NCI-H748 (cell line): ENCODE measurements around the gene ETV6.

Experiments used
- DNase-seq: peaks from one replicate; lab custom pipeline; 2025; ENCODE audit not compliant: unreplicated experiment; lab: John Stamatoyannopoulos, UW

ETV6 gene

DNA sequence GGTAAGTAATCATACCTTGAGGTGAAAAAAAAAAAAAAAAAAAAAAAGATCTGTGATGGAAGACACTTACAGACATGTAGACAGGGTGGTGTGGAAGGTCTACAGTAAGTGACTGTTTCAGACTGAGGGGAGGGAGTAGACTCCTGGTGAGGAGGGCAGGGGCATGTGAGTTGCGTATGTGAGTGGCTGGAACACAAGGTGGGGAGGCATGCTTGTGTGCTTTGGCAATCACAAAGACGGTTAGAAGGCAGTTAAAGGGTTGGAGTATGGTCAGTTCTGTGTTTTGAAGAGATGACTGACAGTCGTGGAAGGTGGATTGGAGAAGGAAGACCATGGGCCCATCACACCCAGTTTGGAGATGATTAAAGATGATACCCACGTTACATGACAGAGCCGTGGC is 65.2 kb downstream of the ETV6 start:
- no peak for DNase-seq

DNA sequence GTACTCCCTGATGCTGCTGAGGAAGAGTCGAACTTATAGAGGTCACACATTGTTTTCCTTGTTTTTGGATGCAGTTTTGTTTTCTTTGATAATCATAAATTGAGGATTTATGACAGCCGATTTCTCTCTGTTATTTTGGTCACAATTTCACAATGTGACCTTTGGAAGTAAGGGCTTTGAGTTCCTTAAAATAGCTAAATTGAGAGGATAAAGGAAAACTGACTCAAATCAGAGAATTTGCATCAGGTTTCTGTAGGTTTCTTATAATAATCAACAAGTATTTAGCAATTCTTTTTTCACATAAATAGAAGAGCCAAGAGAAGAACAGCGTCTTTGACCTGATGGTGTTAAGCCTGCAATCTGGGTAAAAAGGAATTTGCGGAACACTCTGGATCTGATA is 66.1 kb downstream of the ETV6 start:
- DNase-seq, result no peak

DNA sequence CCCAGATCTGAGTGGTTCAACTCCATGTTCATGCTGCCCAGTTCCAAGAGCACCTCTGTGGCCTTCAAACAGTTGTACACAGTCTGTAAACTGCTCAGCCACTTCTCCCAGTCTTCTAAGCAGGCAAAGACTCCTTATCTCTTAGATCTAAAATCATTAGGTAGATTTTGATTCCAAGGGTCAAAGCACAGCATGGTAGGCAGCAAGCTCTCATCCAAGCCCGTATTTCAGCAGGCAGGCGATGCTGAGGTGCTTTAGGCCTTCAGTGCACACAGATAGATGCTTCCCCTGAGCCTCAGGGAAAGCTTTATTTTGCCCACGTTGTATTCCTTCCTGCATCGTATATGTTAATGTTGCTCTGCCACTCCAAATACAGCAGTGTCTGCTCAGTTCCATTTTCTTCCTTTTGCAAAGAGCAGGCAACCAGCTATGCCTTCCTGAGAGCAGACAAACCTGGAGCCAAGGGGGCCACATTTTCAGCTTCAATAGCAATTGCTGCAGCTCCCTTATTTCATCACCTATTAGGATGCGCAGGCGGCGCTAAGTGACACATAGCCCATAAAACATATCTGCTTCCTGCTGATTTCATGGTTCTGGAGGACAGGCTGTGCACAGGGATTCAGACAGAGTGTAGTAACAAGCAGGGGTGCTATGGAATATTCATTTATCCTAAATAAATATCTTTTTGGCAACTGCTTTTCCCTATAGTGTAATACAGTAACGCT is 67.5 kb downstream of the ETV6 start:
- peak; percentile 15 for DNase-seq

DNA sequence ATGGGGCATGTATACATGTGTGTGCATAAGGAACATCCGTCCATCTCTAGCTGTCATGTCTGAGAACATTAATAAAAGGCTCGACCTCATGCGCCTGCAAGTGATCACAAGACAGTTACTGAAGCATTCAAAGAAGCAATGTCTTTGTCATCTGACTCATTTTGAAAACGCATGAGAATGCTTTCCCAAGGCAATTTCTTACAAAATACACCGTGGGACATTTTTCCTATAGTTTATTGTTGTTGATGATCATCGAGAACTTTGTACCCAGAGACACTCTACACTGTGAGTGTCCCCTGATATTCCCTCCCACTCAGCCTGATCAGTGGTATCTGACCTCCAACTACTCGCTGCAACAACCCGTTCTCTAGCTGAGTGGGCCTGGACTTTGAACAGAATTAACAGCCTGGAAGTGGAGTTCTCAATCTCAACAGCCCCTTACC is 68.1 kb downstream of the ETV6 start:
- no peak for DNase-seq

DNA sequence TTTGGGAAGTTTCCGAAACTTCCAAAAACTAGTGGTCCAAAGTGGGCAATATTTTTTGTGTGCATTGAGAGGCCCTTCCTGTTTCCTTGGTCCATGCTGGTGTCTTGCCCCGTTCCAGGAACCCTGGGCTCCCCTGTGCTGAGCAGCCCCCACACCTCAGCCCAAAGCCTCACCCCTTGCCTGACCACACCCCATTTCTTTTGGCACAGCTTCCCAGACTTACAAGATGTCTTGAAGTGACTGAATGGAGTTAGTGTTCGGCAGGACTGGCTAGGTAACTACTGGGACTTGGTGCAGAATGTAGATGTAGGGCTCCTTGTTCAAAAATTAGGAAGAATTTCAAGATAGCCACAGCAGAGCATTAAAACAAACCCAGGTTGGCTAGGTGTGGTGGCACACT is 68.6 kb downstream of the ETV6 start:
- DNase-seq, result no peak

DNA sequence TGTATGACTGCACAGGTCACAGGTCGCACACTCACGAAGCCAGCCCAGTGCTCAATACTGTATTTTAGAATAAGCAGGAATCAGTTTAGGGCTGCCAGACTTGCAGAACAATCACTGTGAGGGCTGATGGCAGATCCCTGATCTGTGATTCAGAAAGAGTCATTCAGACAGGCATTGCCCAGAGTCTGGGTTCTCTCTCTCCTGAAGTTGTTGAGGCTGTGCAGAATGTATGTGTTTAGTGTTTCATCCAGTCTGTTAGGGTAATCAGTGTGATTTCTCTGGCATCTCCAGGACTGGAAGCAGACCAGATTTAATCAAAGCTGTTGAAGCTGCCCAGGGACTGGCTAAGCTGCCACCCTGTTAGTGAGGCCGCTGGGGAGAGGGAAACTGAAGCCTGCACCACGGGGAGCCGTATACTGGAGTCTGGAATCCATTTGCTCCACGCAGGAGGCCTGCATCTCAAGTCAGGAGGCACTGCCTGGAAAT is 69.3 kb downstream of the ETV6 start:
- no peak for DNase-seq

DNA sequence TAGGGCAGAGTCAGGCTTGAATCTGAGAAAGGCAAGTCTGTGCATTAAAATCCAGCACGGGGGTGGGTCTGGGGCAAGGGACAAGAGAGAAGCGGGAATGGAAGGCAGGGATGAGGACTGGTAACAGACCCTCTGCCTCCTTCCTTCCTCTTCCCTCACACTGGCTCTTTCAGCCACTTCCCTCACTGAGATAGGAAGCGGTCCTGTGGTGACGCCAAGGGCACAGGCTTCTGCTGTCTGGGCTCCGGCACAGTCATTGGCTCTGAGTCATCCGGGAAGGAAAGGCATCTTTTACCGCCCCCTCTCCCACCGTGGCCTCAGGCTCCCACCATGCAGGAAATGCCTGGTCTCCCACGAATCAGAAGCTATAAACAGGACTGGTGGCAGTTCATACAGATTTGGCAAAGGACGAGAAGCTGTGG is 70.2 kb downstream of the ETV6 start:
- no peak for DNase-seq

DNA sequence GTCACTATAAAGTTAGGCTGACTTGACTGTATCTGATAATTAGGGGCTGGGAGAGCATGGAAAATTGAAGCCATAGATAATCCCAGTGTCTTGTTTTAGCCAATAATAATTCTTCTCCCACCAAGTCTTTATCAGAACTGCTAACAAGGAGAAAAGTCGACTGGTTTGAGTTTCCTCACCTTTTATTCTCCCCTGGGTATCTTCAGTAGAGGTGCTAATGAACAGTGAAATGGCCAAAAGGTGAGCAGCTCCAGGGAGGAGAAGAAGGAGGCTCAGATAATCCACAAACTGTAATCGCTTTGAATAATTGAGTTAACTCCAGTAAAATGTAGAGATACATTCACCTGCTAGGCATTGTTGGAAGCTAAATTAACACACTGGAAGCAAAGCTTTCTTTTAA is 72.6 kb downstream of the ETV6 start:
- DNase-seq, result no peak

DNA sequence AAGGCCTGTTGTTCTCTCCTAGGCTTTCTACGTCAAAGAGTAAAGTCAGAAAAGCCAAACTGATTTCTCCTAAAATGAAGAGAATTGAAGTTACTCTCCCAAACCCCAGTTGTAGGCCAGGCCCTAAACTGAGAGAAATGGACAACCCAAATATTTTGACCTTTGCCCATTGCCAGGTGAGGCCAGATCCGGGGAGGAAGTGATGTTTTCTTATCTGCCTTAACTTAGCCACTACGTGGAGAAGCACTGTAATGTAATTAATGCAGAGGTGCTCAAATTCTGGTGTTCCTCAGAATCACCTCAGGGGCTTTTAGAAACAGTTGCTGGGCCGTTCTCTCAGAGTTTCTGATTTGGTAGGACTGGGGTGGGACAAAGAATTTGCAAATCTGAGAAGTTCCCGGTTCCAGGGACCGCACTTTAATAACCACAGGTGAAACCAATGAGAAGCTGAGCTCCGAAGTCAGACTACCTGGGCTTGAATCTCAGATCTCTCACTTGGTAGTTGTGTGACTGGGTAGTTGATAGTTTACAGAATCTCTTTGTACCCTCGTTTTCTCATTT is 73.2 kb downstream of the ETV6 start:
- DNase-seq, result no peak

DNA sequence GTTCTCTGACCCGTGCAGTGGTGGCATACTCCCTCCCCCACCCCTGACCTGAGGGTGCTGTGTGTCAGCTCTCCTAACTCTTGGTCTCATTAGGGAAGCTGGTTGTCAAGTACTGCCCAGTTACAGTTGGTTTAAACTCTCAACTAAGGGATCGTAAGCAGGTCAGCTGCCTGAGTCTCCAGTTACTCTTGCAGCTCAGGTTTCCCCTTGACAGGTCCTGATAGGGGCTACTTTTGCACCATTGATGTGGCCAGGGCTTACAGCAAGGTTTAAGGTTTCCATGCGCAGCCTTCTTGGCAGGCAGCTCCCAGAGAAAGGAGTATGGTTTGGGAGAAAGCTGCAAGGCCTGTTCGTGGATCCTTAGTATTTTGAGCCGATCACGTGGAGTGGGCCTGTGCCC is 74.5 kb downstream of the ETV6 start:
- no peak for DNase-seq

DNA sequence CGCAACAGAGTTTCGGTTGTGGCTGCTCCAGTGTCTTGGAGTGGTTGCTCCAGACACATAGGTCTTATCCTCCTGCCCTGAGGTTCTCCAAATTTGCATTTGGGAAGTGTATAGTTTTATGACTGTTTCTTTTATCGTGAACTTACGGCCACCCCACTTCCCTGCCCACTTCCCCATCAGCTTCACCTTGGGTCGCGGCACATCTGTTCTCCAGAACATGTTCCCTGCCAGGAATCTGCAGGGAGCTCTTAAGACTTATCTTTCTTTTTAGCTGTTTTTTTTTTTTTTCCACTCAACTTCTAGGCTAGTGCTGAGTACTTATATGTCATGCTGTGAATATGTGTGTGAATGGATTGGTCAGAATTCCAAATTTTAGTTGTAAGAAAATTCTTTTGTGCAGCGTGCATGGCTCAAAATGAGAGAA is 75.4 kb downstream of the ETV6 start:
- no peak for DNase-seq

DNA sequence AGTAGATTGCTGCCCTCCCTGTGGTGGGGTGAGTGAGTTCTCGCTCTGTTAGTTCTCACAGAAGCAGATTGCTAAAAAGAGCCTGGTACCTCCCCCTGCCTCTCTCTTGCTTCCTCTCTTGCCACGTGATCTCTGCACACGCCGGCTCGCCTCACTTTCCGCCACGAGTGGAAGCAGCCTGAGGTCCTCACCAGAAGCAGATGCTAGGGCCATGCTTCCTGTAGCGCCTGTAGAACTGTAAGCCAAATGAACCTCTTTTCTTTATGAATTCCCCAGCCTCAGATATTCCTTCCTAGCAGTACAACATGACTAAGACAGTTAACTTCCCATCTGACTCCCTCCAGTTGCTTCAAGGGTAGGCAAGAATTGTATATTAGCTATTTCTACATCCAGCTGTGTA is 76.2 kb downstream of the ETV6 start:
- DNase-seq, result no peak

DNA sequence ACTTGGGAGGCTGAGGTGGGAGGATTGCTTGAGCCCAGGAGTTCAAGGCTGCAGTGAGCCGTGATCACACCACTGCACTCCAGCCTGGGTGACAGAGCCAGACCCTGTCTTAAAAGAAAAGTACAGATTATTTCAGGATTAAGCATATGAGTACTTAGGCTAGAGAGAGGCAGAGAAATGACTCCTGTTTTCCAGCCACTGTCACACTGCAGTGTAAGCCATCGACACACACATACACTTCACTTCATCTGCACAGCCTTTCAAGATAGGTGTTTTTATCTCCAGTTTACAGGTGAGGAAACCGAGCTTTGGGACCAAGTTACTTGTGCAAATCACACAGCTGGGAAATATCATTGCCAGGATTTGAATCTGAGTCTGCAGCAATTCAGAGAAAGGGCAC is 77.2 kb downstream of the ETV6 start:
- no peak for DNase-seq

DNA sequence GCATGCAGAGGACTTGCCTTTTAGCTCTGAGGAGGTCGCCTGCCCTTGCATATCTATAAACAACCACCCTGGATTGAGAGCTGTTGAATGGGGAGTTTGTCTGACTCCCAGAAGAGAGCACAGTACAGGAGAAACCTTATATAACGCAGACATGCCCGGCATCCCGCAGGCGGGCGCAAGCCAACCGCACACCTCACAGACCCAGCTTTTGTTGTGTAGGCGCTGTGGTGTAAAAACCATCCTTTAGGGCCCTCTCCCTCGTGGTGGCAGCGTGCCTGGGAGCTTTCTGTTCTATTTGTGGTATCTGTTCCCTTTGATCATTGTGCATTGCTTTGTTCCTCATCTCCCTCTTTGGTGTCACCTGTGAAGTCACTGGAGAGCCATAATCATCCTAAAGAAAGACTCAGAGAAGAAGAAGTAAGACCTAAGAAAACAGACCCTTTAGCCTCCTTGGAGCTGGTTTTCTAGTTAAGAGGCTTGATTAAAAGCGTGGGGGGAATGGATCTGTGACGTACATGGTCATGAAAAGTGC is 77.7 kb downstream of the ETV6 start:
- DNase-seq, result no peak

DNA sequence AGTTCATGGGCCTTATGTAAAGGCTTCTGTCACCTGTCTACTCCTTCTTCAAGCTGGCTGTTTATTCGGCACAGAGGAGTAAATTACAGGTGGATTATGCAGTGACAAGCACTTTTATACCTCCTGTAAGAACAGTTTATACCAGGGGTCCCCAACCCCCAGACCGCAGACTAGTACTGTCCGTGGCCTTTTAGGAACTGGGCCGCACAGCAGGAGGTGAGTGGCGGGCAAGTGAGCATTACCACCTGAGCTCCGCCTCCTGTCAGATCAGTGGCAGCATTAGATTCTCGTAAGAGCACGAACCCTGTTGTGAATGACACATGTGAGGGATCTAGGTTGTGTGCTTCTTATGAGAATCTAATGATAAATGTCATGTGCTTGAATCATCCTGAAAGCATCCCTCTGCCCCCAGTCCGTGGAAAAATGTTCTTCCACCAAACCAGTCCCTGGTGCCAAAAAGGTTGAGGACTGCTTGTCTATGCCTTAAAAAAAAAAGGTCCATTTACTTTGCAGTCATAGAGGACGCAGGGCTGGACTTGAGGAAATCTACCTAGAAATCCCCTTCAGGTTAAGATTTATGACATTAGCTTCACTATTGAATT is 78.8 kb downstream of the ETV6 start:
- no peak for DNase-seq

DNA sequence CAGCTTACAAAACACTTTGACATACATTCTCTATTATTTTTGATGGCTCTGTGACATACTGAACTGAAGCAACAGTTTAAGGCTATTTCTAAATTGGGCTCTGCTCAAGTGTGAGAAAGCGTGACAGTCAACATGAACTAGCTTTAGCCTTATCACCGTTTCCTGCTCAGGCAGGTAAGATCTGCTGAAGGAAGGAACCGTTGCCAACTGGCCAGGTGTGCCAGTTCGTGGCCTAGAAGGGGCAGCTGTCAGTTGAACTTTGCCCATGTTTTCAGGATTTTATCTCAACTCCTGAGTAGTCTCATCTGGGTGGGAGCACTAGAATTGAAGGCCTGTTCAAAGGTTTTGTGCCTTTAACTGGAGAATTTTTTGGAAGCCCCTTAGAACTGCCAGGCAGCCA is 79.5 kb downstream of the ETV6 start:
- no peak for DNase-seq

DNA sequence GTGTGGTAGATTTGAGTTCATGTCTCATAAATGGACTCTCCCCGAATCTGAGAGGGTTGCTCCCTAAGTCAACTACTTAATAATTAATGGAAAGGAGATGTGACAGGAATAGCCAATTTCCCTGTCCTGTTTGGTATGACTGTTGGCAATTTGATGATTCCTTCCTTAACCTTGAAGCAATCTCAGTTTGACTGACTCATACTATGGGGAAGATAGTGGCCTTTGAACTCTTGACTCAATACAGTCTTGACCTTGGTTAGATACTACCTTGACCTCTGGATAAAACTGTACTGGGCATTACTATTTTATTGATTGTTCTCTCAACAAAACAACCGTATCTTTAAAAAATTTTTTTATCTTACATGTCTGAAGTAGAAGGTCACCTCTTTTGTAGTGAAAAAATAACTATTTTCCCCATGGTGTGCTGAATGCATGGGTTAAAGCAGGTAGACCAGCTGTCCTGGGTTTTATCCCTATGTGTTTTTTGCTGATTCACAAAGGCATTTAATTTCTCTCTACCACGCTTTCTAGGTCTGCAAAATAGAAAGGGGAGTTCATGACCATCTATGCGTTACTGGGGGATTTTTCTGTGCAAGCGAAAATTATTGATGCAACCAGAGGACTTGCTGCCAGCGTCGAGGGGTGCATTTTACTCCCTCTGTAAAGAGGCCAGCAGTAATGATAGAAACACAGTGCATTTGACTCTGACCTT is 80.1 kb downstream of the ETV6 start:
- no peak for DNase-seq

DNA sequence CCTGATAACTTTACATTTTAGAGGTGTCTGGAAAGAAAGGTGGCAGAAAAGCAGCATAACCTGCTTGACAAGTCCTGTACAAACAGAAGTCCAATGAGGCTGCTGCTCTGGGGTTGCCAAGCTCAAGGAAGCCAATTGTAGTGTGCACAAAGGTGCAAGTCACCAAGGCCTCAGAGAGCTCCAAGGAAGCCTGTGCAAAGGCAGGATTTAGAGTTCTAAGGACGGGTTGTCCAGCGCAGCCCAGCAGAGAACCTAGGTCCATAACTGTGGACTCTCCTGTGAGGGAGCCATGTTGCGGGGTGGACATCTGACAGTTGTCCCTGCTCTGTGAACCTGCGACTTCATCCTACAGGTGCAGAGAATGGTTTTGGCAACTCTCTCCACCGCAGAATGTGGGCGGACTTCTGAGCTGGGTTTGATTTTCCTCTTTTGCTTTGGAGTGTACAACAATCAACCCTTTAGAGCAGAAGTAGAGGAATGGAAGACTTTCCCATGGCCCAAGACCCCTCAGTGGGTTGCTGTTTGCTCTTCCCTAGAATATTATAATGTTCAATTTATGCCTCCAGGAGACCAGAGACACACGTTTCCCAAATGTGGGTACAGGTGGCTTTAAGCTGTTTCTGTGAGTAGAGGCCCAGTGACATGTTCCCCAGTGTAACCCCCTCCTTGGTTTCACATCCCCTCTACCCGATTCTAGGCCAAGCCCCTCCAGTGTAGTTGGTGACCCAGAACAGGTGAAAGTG is 81.0 kb downstream of the ETV6 start:
- peak; percentile 70 for DNase-seq

DNA sequence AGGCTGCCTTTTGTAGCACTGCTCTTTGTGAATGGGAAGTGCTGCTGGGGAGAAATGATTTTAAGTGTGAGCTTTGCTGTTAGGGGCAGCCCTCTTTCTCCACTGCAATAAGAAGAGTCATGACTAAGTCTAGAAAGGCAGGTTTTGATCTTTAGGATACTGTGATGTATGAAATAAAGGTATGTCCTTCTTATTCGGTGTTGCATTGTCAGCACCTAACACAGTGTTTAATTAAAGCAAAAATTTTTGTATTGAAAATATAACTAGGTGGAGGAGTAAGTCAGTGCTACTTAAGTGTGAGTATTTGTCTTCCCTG is 81.5 kb downstream of the ETV6 start:
- DNase-seq, result no peak

DNA sequence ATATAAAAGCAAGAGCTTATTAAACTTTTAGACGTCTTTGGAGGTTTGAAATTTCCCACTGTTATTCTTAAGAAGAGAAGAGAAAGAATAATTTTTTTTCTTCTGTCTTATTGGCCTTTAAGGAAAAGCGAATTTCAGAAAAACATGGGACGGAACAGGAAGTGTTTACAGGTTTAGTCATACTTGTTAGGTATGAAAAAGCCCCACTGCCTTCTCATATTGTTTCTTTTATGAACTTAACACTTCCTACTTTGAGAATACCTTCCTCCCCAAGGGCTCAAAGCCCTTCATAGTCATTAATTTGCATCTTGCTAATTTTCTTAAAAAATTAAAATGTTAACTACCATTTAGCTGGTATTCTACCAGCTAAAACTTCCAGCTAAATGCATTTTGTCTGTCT is 82.0 kb downstream of the ETV6 start:
- DNase-seq, result no peak

DNA sequence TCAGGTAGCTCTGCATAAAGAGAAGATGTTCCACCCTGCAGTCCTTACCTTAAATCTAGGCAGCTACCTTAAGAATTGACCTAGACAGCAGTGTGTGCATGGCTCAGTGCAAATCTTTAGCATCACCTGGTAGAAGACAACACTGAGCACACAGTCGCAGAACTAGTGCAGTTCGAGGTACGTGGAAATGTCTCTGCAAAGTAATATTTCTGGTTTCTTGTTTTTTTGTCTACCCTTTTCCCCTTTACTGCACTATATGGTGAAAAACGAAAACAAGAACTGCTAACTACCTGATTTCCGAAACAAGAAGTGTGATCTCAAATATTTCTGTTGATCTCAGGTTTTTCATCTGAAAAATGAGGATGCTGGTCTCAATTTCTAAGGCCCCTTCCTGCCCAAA is 82.5 kb downstream of the ETV6 start:
- DNase-seq, result no peak
